CD4-positive, alpha-beta T cell treated with Interleukin-4 for 1 hour (primary cell): ENCODE data around the gene FOXO1.

Source experiments
- DNase-seq, 2 donors: peaks; one replicate each; pipeline ENCODE4 v3.0.0-alpha.2; 2020 to 2022

FOXO1 gene

DNA sequence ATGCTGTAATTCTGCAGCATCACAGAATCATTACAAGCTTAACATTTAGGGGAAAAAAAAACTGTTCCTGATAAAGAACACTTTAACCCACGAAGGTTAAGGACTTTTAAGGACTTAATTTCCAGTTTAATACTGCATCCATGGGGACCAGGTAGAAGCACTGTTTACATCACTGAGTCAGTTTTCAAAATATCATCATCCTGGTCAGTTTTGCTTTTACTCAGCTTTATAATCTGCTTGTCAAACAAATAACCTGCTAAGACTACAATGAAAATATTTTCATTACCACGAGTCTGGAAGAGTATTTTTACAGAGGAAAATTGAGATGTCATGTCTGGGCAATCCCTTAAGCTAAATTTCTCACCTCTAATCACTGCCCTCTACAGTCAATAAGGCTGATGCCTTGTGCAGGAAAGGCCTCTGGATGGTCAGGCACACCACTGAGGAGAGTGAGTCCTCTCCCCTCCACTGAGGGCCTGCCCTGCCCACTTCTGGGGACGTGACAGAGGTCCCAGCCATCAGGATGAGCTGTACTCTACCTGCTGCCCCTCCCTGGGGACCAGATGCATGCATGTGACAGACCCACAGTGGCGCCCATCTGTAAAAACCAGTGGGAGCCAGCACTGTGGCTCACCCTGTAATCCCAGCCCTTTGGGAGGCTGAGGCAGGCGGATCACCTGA, 31.0 kb downstream of the FOXO1 start:
- no peak for DNase-seq

DNA sequence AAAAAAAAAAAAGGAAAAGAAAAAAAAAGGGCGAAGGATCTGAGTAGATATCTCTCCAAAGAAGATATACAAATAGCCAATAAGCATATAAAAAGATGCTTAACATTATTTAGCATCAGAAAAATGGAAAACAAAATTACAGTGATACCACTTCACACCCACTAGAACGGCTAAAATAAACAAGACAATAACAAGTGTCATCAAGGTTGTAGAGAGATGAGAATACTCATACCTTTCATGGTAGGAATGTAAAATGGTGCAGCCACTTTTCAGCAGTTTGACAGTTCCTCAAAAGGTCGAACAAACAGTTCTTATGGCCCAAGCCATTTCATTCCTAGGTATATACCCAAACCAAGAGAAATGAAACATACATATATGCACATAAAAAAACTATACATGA, 33.5 kb downstream of the FOXO1 start:
- no peak for DNase-seq

GRCh38 chr13:40631605-40632004, 34.8 kb downstream of the FOXO1 start:
- DNase-seq, result no peak

- DNase-seq, result no peak
These were observed 36.6 kb downstream of the FOXO1 start for GRCh38 chr13:40629678-40630384.

DNA sequence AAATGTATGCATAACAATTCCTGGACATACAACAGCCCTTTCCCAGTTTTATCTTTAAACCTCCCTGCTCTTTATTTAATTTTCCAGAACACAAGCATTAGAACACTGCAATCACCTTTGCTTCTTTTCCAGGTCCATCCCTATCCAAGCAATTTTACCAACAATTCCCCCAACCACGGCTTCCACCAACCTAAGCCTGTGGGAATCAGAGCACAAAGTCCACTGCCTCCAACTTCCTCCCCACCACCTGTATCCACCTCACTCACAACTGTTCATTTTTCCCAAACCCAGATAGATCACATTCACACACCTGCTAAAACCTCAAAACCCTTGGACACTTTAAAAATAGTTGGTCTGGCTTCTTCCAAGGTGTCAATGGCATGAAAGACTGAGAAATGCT, 39.5 kb downstream of the FOXO1 start:
- no peak for DNase-seq

DNA sequence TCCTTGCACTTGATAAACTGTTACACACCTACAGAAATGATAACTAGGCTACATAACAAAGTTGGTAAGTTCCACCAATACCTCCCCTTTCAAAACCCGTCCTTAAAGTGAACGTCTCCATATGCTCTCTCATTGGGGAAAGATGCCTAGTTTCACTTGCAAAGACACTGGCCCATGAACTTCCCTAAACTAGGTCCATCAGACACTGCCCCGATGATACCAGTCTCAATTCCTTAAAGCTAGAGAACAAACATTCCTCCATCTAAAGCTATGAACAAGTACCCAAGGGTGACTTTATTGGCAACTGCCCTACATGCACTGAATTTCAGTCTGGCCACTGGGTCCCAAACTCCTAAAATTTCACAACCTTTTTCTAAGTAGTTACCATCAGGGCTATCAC, 39.9 kb downstream of the FOXO1 start:
- DNase-seq, result no peak

DNA sequence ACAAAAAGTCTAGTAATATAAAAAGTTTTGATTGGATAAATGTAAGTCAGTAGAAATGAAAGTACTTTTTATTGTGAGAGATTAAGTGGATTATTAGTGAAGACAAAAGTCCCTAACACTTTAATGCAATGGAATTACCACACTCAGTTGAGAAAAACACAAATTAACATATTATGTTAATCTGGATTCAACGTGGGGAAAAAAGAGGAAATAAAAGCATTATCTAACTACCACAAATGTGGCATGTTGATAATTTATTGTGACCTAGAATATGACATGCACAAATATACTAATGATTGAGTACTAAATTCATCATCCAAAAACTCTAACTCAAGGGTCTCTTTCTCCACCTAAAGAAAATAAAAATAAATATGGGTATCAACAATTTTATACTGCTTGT, 41.5 kb downstream of the FOXO1 start:
- no peak for DNase-seq

DNA sequence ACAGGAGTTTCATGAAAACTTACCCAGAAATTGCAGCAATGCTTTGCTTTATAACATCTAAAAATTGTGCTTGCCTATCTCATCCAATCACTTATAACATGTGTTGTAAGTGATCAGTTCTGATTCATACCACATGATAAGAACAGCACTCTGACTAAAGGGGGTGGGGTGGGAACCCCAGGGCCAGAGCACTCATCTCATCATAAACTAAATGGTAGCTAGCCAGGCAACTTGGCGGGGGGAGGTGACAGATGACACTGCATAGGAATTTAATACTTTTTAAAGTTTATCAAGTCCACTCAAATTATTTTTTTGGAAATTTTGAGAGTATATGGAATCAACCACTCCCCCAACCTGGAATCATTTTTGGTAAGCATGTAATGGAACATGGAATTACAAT, 42.1 kb downstream of the FOXO1 start:
- DNase-seq, result no peak

DNA sequence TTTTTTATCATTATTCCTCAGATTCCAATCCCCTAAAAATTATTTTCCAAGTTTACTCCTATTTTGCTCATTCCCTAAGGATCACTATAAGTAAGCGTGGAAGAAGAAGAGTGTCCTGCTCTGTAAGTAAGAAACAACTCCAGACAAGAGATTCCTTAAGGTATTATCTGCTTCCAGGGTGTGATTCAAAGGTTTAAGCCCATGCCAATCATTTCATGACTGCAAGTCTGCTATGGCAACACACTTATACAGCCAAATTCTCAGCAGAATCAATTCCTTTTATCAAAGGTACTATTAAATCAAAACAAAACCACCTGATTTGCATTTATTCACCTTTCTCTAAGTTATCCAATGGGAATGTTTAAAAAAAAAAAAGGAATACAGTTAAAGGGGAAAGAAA, 43.7 kb downstream of the FOXO1 start:
- DNase-seq, result no peak

DNA sequence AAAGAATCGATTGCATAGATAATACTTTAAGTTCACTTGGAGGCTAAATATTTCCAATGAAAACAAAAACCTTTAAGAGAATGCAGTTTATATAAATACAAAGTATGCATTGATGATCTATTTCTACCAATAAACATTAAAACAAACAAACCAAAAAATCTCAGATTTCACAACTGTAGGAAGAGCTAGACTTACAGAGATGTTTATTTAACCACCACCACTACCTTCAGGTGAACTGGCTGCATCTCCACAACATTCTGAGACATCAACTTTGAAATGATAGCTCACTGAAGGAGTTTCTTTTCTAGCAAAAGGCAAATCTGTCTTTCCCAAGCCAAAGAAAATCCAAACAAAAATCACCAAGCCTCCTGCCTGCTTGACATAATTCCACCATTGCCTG, 44.2 kb downstream of the FOXO1 start:
- DNase-seq, result no peak

DNA sequence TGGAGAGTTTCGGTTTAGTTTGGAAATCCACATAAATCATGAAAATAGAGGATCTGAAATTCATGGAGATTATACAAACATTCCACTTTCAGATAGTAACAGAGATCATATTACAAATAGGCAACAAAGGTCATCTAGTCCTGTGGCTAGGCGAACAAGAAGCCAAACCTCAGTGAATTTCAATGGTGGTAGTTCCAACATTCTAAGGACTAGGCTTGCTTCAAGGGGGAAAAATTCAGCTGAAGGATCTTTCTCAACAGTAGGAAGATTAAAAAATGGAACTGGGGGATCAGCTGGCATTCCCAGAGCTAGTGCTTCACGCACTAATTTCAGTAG, 47.0 kb downstream of the FOXO1 start:
- DNase-seq, result no peak

DNA sequence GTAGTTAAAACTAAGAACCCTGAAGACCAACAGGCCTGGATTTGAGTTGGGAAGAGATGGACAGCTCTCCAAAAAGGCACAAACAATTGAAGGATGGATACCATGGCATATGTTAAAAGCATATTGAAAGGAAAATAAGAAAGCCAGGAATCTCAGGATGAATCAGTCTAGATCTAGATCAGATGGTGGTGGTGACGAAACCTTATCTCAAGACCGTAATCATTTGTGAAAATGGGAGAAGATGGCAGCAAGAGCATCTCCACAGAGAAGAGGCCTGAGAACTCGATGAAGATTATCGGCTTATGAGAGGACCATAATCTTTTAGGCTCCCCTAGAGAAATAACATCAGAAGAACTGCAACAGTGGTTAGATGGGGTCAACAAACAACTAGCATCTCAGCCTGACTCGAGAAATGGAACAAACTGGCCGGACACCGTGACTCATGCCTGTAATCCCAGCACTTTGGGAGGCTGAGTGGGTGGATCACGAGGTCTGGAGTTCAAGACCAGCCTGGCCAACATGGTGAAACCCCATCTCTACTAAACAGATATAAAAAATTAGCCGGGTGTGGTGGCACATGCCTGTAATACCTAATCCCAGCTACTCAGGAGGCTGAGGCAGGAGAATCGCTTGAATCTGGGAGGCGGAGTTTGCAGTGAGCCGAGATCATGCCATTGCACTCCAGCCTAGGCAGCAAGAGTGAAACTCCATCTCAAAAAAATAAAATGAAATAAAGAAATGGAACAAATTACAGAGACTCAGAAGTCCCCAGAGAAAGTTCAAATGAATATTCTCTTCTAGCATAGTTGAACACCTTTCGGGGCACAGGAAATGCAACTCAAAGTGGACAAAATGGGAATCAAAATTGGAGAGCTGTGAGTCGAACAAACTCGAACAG, 47.6 kb downstream of the FOXO1 start:
- DNase-seq, result no peak

- no peak for DNase-seq
These were observed 48.6 kb downstream of the FOXO1 start for GRCh38 chr13:40617801-40618356.

GRCh38 chr13:40615619-40616018, 50.8 kb downstream of the FOXO1 start:
- DNase-seq, result no peak

- no peak for DNase-seq
These were observed 52.5 kb downstream of the FOXO1 start for GRCh38 chr13:40613914-40614313.

- peak; percentile 74 to 81 for DNase-seq
These were observed 53.1 kb downstream of the FOXO1 start for GRCh38 chr13:40613192-40613818.

DNA sequence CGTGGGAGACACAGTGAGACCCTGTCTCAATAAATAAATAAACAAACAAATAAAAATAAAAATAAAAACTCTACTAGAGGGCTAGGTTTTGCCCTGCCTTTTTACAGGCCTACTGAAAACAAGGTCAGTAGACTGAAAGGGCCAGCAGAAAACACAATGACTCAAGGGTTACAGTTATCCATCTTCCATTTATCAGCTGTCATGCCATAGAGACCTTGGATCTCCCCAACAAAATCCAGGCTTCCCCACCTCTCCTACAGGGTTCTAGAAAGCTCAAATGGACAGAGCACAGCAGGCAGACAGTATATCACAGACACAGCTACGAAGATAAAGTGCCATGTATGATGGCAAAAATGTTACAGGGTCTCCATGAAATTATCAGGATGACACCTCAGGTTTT, 54.4 kb downstream of the FOXO1 start:
- DNase-seq, result no peak

GRCh38 chr13:40611635-40612034, 54.8 kb downstream of the FOXO1 start:
- no peak for DNase-seq

GRCh38 chr13:40611004-40611403, 55.4 kb downstream of the FOXO1 start:
- no peak for DNase-seq

GRCh38 chr13:40609972-40610726, 56.3 kb downstream of the FOXO1 start:
- no peak for DNase-seq

GRCh38 chr13:40608308-40608707, 58.1 kb downstream of the FOXO1 start:
- no peak for DNase-seq

- DNase-seq, result no peak
These were observed 60.9 kb downstream of the FOXO1 start for GRCh38 chr13:40605573-40605972.
